ENCODE data around the gene ANKRD39.

- no peak for TF ChIP-seq TAF1 (IDR thresholded peaks at IDR 0.05; ENCODE audit: low read depth, low read length)
- TF ChIP-seq POLR2A (IDR thresholded peaks at IDR 0.05; ENCODE audit: low read depth, low read length) = no peak
- no peak for TF ChIP-seq SPI1 (IDR thresholded peaks at IDR 0.05; ENCODE audit: low read depth, low read length)
- TF ChIP-seq PAX5 (IDR thresholded peaks at IDR 0.05; ENCODE audit: insufficient read depth, low read length, severe bottlenecking) = no peak
- TF ChIP-seq POLR2AphosphoS5 (IDR thresholded peaks at IDR 0.05; ENCODE audit: low read depth, low read length) = no peak
- no peak for TF ChIP-seq POU2F2 (IDR thresholded peaks at IDR 0.05; ENCODE audit: low read depth, low read length)
Measured at GRCh38 chr2:96898135-96898505, 40.3 kb upstream of the ANKRD39 start.

Measured in GM12891 (cell line).